ENCODE data around the gene CAPG. TPM values are rescaled to one million over a fixed set of nuclear protein-coding genes. Genes with fewer than 3 reads are reported as not detected.

CAPG gene
- total and polyA plus RNA-seq, 10 of the 15 experiments (the other 5 are each of a cell fraction or from before 2014, with no cell fraction given) = 26.3 to 192 (median 100) TPM

GRCh38 chr2:85398426-85399182 lies 11.6 kb downstream of the CAPG start:
- ChIA-PET POLR2A (interaction anchor here (0.6 kb wide), 1 partner anchor 15 kb away, joined by 3 read pairs; no protein-coding TSS in a partner anchor), RAD21 (ENCODE audit: unreplicated experiment) (interaction anchor here (0.6 kb wide), 1 partner anchor 281 kb away, joined by 4 read pairs; no protein-coding TSS in a partner anchor), CTCF (no interaction called here), SMC1A (ENCODE audit: uncharacterized antibody, unreplicated experiment) (interaction anchor here (0.7 kb wide), 1 partner anchor 153 kb away, joined by 3 read pairs; no protein-coding TSS in a partner anchor)
- no peak overlapping the region for H3K4me2 ChIP-seq (ENCODE audit: control insufficient read depth, insufficient read depth)
- no peak overlapping the region for H3K4me3 ChIP-seq
- H4K20me1 ChIP-seq (ENCODE audit: control insufficient read depth, insufficient read depth) = no peaks in the 10 kb centered on the region
- no peaks in the 10 kb centered on the region; a peak in 2 of 4 replicates for H3K36me3 ChIP-seq (ENCODE audit: control insufficient read depth in 2 of 2, insufficient read depth in 2 of 2, low read length in 1 of 2)
- no peak overlapping the region for H3K9ac ChIP-seq (ENCODE audit: control insufficient read depth, insufficient read depth, low read length)
- DNase-seq (ENCODE audit: low read depth, low spot score) (no peak), ATAC-seq (no peak), FAIRE-seq (no peak)
- no peaks in the 10 kb centered on the region; the same call in 2 of the 3 replicates for H3K9me3 ChIP-seq (replicated peaks; ENCODE audit: control insufficient read depth, insufficient read depth, low read length)
- in situ Hi-C loops (cut with MboI) = no loop called here
- H3K27me3 ChIP-seq (replicated peaks in 1 of 2; ENCODE audit: control insufficient read depth in 2 of 2, insufficient read depth in 2 of 2, low read length in 1 of 2) = no peaks in the 10 kb centered on the region
- H3K27ac ChIP-seq (ENCODE audit: control insufficient read depth, insufficient read depth) = no peak overlapping the region
- H3K4me1 ChIP-seq (ENCODE audit: control insufficient read depth, insufficient read depth, low read length) = peaks cover 9% of the 10 kb centered on the region
- 81% methylated on average over 7 of the region's 8 CpGs for WGBS (ENCODE audit: insufficient coverage, insufficient replicate concordance, low lambda C conversion rate, missing lambda C conversion rate)
- TF ChIP-seq IRF4 (IDR thresholded peaks at IDR 0.05; ENCODE audit: low read depth, low read length) (no peak), EP300 (IDR thresholded peaks at IDR 0.05; ENCODE audit: borderline replicate concordance in 1 of 2, control insufficient read depth in 1 of 2, low read depth in 2 of 2, low read length in 2 of 2) (no peak), SIX5 (IDR thresholded peaks at IDR 0.05; ENCODE audit: low read depth, low read length, severe bottlenecking) (no peak), ELK1 (IDR thresholded peaks at IDR 0.05; ENCODE audit: low read depth, low read length) (no peak), NBN (IDR thresholded peaks at IDR 0.05) (no peak), ZBED1 (IDR thresholded peaks at IDR 0.05; ENCODE audit: borderline replicate concordance) (no peak), MAX (IDR thresholded peaks at IDR 0.05; ENCODE audit: low read depth, low read length) (no peak), SRF (IDR thresholded peaks at IDR 0.05; ENCODE audit: low read depth in 2 of 2, low read length in 2 of 2) (no peak), RCOR1 (conservative IDR thresholded peaks at IDR 0.05; ENCODE audit: low read depth, low read length) (no peak), SPI1 (IDR thresholded peaks at IDR 0.05; ENCODE audit: borderline replicate concordance, insufficient read depth, low read depth, low read length) (no peak), NR2C2 (IDR thresholded peaks at IDR 0.05; ENCODE audit: borderline replicate concordance, control insufficient read depth, insufficient read length, low read depth) (no peak), NFIC (IDR thresholded peaks at IDR 0.05; ENCODE audit: low read depth, low read length) (no peak), POLR2AphosphoS5 (IDR thresholded peaks at IDR 0.05; ENCODE audit: low read length) (no peak), POLR2A (IDR thresholded peaks at IDR 0.05; ENCODE audit: low read depth, low read length) (no peak), PBX3 (IDR thresholded peaks at IDR 0.05; ENCODE audit: insufficient replicate concordance, low read depth, low read length) (no peak), FOXM1 (IDR thresholded peaks at IDR 0.05; ENCODE audit: low read depth, low read length) (no peak), RB1 (IDR thresholded peaks at IDR 0.05; ENCODE audit: borderline replicate concordance) (no peak), NR2F1 (conservative IDR thresholded peaks at IDR 0.05) (no peak)
- no TSS peak for BruUV-seq (replicated peaks)
- H2AFZ ChIP-seq (ENCODE audit: control insufficient read depth, low read depth, low read length) = no peak overlapping the region
- intact Hi-C loops (cut with micrococcal nuclease; ENCODE audit: unreplicated experiment) = no loop called here
- no peaks in the 10 kb centered on the region for H3K79me2 ChIP-seq (ENCODE audit: control insufficient read depth, insufficient read depth, low read length)
